HG03196 (cell line): ENCODE results near the gene PLCD3.

Experiments used
- ATAC-seq: cut with Tn5 transposase; IDR thresholded peaks from one replicate; pipeline ENCODE4 v1.9.1; 2021; ENCODE audit not compliant: unreplicated experiment

PLCD3 gene

GRCh38 chr17:45132320-45132571 is at the start of gene PLCD3:
TSS of gene PLCD3 (minus strand) at chr17:45132515. CDS start at chr17:45132410, 105 bp downstream.
- ATAC-seq = no peak

- no peak for ATAC-seq
Measured at GRCh38 chr17:45177563-45177962, 45.2 kb upstream of the PLCD3 start.

- no peak for ATAC-seq
Measured at GRCh38 chr17:45175759-45176115, 43.4 kb upstream of the PLCD3 start.

- ATAC-seq = no peak
Measured at GRCh38 chr17:45172541-45173286, 40.4 kb upstream of the PLCD3 start.

GRCh38 chr17:45172232-45172540 is 39.9 kb upstream of the PLCD3 start:
- ATAC-seq = no peak

GRCh38 chr17:45171338-45172231 is 39.3 kb upstream of the PLCD3 start:
- no peak for ATAC-seq

- ATAC-seq = no peak
Measured at GRCh38 chr17:45170931-45171337, 38.6 kb upstream of the PLCD3 start.

GRCh38 chr17:45170280-45170930 is 38.1 kb upstream of the PLCD3 start:
- ATAC-seq = no peak

- ATAC-seq = no peak
Measured at GRCh38 chr17:45168991-45169752, 36.9 kb upstream of the PLCD3 start.

- ATAC-seq = no peak
Measured at GRCh38 chr17:45164734-45165269, 32.5 kb upstream of the PLCD3 start.

- ATAC-seq = peak; percentile 6
Measured at GRCh38 chr17:45162025-45162687, 29.8 kb upstream of the PLCD3 start.

- peak; percentile 88 for ATAC-seq
Measured at GRCh38 chr17:45161288-45162024, 29.1 kb upstream of the PLCD3 start, which contains the start of gene HEXIM2. TSS of gene HEXIM2 (plus strand) at chr17:45161875. CDS start at chr17:45162794, 919 bp downstream.

- peak; percentile 29 for ATAC-seq
Measured at GRCh38 chr17:45160447-45161287, 28.4 kb upstream of the PLCD3 start.

- ATAC-seq = no peak
Measured at GRCh38 chr17:45156242-45156641, 23.9 kb upstream of the PLCD3 start.

- ATAC-seq = no peak
Measured at GRCh38 chr17:45155483-45155882, 23.2 kb upstream of the PLCD3 start.

GRCh38 chr17:45155029-45155428 is 22.7 kb upstream of the PLCD3 start:
- ATAC-seq = no peak

- no peak for ATAC-seq
Measured at GRCh38 chr17:45150911-45151809, 18.8 kb upstream of the PLCD3 start.
